Measurements from ENCODE around the gene SCN2A.

- TF ChIP-seq CTCF (conservative IDR thresholded peaks at IDR 0.05; ENCODE audit: low read depth, low read length) (no peak), EZH2 (IDR thresholded peaks at IDR 0.05; ENCODE audit: low read length, unreplicated experiment) (no peak), EZH2phosphoT487 (IDR thresholded peaks at IDR 0.05; ENCODE audit: borderline replicate concordance, low read length) (no peak)
Measured at GRCh38 chr2:165251366-165251765, 12.2 kb downstream of the SCN2A start.
